ENCODE results near the gene SYT2.

GRCh38 chr1:202630541-202630940, 79.7 kb downstream of the SYT2 start:
- TF ChIP-seq CTCF (conservative IDR thresholded peaks at IDR 0.05 in 1 of 2, IDR thresholded peaks at IDR 0.05 in 1 of 2; ENCODE audit: extremely low read depth in 1 of 2, insufficient read depth in 1 of 2, low read depth in 1 of 2, low read length in 2 of 2) (no peak), EZH2 (IDR thresholded peaks at IDR 0.05; ENCODE audit: borderline replicate concordance, low read length) (no peak)

All from mammary epithelial cell (primary cell).